Hepatocyte (in vitro differentiated cells): ENCODE results near the gene RUNDC1. TPM values are rescaled to one million over a fixed set of nuclear protein-coding genes. Genes with fewer than 3 reads are reported as not detected.
"Not testable (repeated sequence)": the region's sequence is repeated elsewhere in the genome, so short reads cannot be mapped to it uniquely, and the experiment has no call there.

ENCODE experiments used
- DNase-seq: peaks from one replicate; pipeline ENCODE4 v3.0.0-alpha.2; 2016; ENCODE audit warnings: low spot score
- H2AFZ ChIP-seq: fragments of 200-600 bp; sonication (generic); 2 replicates; pipeline ENCODE4 v1.6.0; 2016; ENCODE audit warnings: antibody characterized with exemption, mild to moderate bottlenecking
- H3K27ac ChIP-seq: fragments of 200-600 bp; sonication (generic); 2 replicates; pipeline ENCODE4 v1.5.1; 2016; ENCODE audit warnings: mild to moderate bottlenecking
- H3K27me3 ChIP-seq: fragments of 200-600 bp; sonication (generic); 2 replicates; pipeline ENCODE4 v1.6.1; 2016
- H3K36me3 ChIP-seq: fragments of 200-600 bp; sonication (generic); replicated peaks from 2 replicates; pipeline ENCODE4 v1.5.1; 2016; ENCODE audit warnings: low read depth; ENCODE audit not compliant: insufficient read depth
- H3K4me1 ChIP-seq: fragments of 200-600 bp; sonication (generic); 2 replicates; pipeline ENCODE4 v1.5.1; 2016; ENCODE audit warnings: mild to moderate bottlenecking, moderate library complexity; ENCODE audit not compliant: insufficient read depth
- H3K4me2 ChIP-seq: fragments of 200-600 bp; sonication (generic); 2 replicates; pipeline ENCODE4 v1.6.0; 2016
- H3K4me3 ChIP-seq: fragments of 200-600 bp; sonication (generic); 2 replicates; pipeline ENCODE4 v1.5.1; 2016; ENCODE audit warnings: mild to moderate bottlenecking
- H3K79me2 ChIP-seq: fragments of 200-600 bp; sonication (generic); 2 replicates; pipeline ENCODE4 v1.6.0; 2017; ENCODE audit warnings: mild to moderate bottlenecking
- H3K9me2 ChIP-seq: fragments of 200-600 bp; sonication (generic); replicated peaks from 2 replicates; pipeline ENCODE4 v1.6.0; 2017; ENCODE audit warnings: mild to moderate bottlenecking; ENCODE audit not compliant: insufficient read depth
- H3K9me3 ChIP-seq: fragments of 200-600 bp; sonication (generic); 2 replicates; pipeline ENCODE4 v1.5.1; 2016; ENCODE audit warnings: low read depth, mild to moderate bottlenecking
- H4K20me1 ChIP-seq: fragments of 200-600 bp; sonication (generic); 2 replicates; pipeline ENCODE4 v1.6.0; 2016; ENCODE audit warnings: mild to moderate bottlenecking; ENCODE audit not compliant: insufficient read depth, poor library complexity, severe bottlenecking
- CTCF ChIP-seq: fragments of 200-600 bp; sonication (generic); IDR thresholded peaks from 2 replicates; pipeline ENCODE4 v1.5.1; 2016; ENCODE audit warnings: antibody characterized with exemption, mild to moderate bottlenecking; ENCODE audit not compliant: poor library complexity
- EZH2 ChIP-seq: fragments of 200-600 bp; sonication (generic); IDR thresholded peaks from 2 replicates; pipeline ENCODE4 v1.6.1; 2016; ENCODE audit warnings: antibody characterized with exemption, mild to moderate bottlenecking, borderline replicate concordance
- EZH2phosphoT487 ChIP-seq: fragments of 200-600 bp; sonication (generic); IDR thresholded peaks from one replicate; pipeline ENCODE4 v1.6.1; 2018; ENCODE audit warnings: antibody characterized with exemption, mild to moderate bottlenecking, low read depth, moderate library complexity; ENCODE audit not compliant: unreplicated experiment, severe bottlenecking
- WGBS: methylation state at CpG from one replicate; pipeline ENCODE4 v1.1.6; 2016; ENCODE audit warnings: low lambda C conversion rate; ENCODE audit errors: missing lambda C conversion rate; 5-methylcytosine and 5-hydroxymethylcytosine counted together
- polyA plus RNA-seq: library from polyadenylated mRNA; unstranded; fragments of >200 nt; fragmentation: Nextera tagmentation; extraction: Ambion mirVana; gene quantifications from 2 replicates; pipeline ENCODE4 v1.2.1, GENCODE V29; 2016
- total RNA-seq: library from RNA; depleted of rRNA; stranded (reverse); fragments of >200 nt; gene quantifications from 2 replicates; pipeline ENCODE4 v1.2.3, GENCODE V29; 2014

RUNDC1 gene
- total and polyA plus RNA-seq, 2 experiments from 2014 or later = 11.4 to 20.3 TPM

- TF ChIP-seq CTCF = no peak
- no peak for TF ChIP-seq EZH2
- no peak for TF ChIP-seq EZH2phosphoT487
- 97% methylated on average over 6 of the region's 6 CpGs for WGBS
- Histone ChIP-seq H2AFZ (no peak overlapping the region), H3K9me3 (no peaks in the 10 kb centered on the region), H3K4me2 (no peak overlapping the region), H3K27ac (no peak overlapping the region), H3K4me1 (no peaks in the 10 kb centered on the region), H3K27me3 (no peaks in the 10 kb centered on the region), H3K79me2 (peaks cover 3% of the 10 kb centered on the region), H4K20me1 (peaks cover 3% of the 10 kb centered on the region), H3K36me3 (no peaks in the 10 kb centered on the region), H3K4me3 (no peak overlapping the region), H3K9me2 (no peaks in the 10 kb centered on the region)
- DNase-seq = no peak
These were observed 11.1 kb downstream of the RUNDC1 start for GRCh38 chr17:42991471-42991870.

- no peaks in the 10 kb centered on the region for H3K9me3 ChIP-seq
- H2AFZ ChIP-seq = no peak overlapping the region
- H3K27me3 ChIP-seq = no peaks in the 10 kb centered on the region
- H4K20me1 ChIP-seq = no peaks in the 10 kb centered on the region
- no peaks in the 10 kb centered on the region for H3K36me3 ChIP-seq
- no peak overlapping the region for H3K4me2 ChIP-seq
- no peaks in the 10 kb centered on the region for H3K9me2 ChIP-seq
- no peak for DNase-seq
- H3K4me3 ChIP-seq = no peak overlapping the region
- WGBS = 90% methylated on average over 5 of the region's 5 CpGs
- H3K27ac ChIP-seq = no peak overlapping the region
- H3K79me2 ChIP-seq = no peaks in the 10 kb centered on the region
- no peak for TF ChIP-seq EZH2
- no peak for TF ChIP-seq CTCF
- TF ChIP-seq EZH2phosphoT487 = no peak
- peaks cover 3% of the 10 kb centered on the region for H3K4me1 ChIP-seq
These were observed 12.5 kb downstream of the RUNDC1 start for GRCh38 chr17:42992872-42993271.

- WGBS = 91% methylated on average over 9 of the region's 10 CpGs
- H2AFZ ChIP-seq, H3K36me3 ChIP-seq, H3K79me2 ChIP-seq, H3K4me2 ChIP-seq, H4K20me1 ChIP-seq, H3K4me3 ChIP-seq, H3K27me3 ChIP-seq, H3K9me2 ChIP-seq, H3K27ac ChIP-seq, H3K4me1 ChIP-seq, H3K9me3 ChIP-seq, DNase-seq: not testable (repeated sequence)
These were observed 13.5 kb downstream of the RUNDC1 start for GRCh38 chr17:42993913-42994312.

GRCh38 chr17:42997390-42997983 lies 17.1 kb downstream of the RUNDC1 start:
- peak overlapping the region; percentile 18 for H2AFZ ChIP-seq

More at GRCh38 chr17:42997390-42997983, 17.1 kb downstream of the RUNDC1 start:
- Histone ChIP-seq H3K27me3 (no peaks in the 10 kb centered on the region), H3K36me3 (no peaks in the 10 kb centered on the region), H3K27ac (peak overlapping the region; percentile 36), H3K4me1 (peaks cover 12% of the 10 kb centered on the region), H3K4me2 (peak overlapping the region; percentile 66), H3K79me2 (peaks cover 36% of the 10 kb centered on the region), H3K4me3 (no peak overlapping the region), H3K9me2 (no peaks in the 10 kb centered on the region), H3K9me3 (no peaks in the 10 kb centered on the region), H4K20me1 (peaks cover 12% of the 10 kb centered on the region)
- TF ChIP-seq CTCF (no peak), EZH2phosphoT487 (no peak), EZH2 (no peak)
- DNase-seq = no peak
- 30% methylated on average over 5 of the region's 5 CpGs for WGBS
